Fibroblast of lung (primary cell): ENCODE measurements around the gene NANOS3. TPM values are rescaled to one million over a fixed set of nuclear protein-coding genes. Genes with fewer than 3 reads are reported as not detected.
A peak's percentile ranks its signal among the peaks of the same experiment; 100 is the strongest.

Experiments
- DNase-seq, 2 donors: peaks; one replicate each; pipeline versions ENCODE4 v3.0.0 to v3.0.0-alpha.2; 2010; ENCODE audit warnings: low read depth in 2 of 2
- H2AFZ ChIP-seq: 2 replicates; pipeline ENCODE4 v1.5.1; 2012; ENCODE audit warnings: low read length, control low read depth, inconsistent platforms
- H3K27ac ChIP-seq: 2 replicates; pipeline ENCODE4 v1.5.1; 2011; ENCODE audit warnings: low read length, control low read depth; ENCODE audit not compliant: insufficient read depth
- H3K27me3 ChIP-seq: 2 replicates; pipeline ENCODE4 v1.5.1; 2011; ENCODE audit warnings: mild to moderate bottlenecking, low read length; ENCODE audit not compliant: control insufficient read depth, insufficient read depth
- H3K36me3 ChIP-seq: 2 replicates; pipeline ENCODE4 v1.5.1; 2011; ENCODE audit warnings: low read length; ENCODE audit not compliant: control insufficient read depth, insufficient read depth
- H3K4me1 ChIP-seq: 2 replicates; pipeline ENCODE4 v1.5.1; 2011; ENCODE audit warnings: low read length; ENCODE audit not compliant: control insufficient read depth, insufficient read depth; ENCODE audit errors: extremely low read depth
- H3K4me2 ChIP-seq: 2 replicates; pipeline ENCODE4 v1.5.1; 2011; ENCODE audit warnings: low read length, control low read depth; ENCODE audit not compliant: insufficient read depth; ENCODE audit errors: extremely low read depth
- H3K4me3 ChIP-seq, 4 experiments: fragments of 200-600 bp in 1 of 4; sonication (generic) in 1 of 4; replicated peaks in 1 of 4; 2 replicates each; pipeline ENCODE4 v1.5.1; 2011 to 2016; ENCODE audit warnings: low read length in 4 of 4, low read depth in 3 of 4, mild to moderate bottlenecking in 3 of 4, control low read depth in 2 of 4, inconsistent platforms in 1 of 4, mixed read lengths in 1 of 4; ENCODE audit not compliant: insufficient read depth in 1 of 4; ENCODE audit errors: control extremely low read depth in 1 of 4
- H3K79me2 ChIP-seq: 2 replicates; pipeline ENCODE4 v1.5.1; 2012; ENCODE audit warnings: mild to moderate bottlenecking, low read length, inconsistent platforms; ENCODE audit not compliant: control insufficient read depth, insufficient read depth
- H3K9ac ChIP-seq: 2 replicates; pipeline ENCODE4 v1.5.1; 2011; ENCODE audit warnings: mild to moderate bottlenecking, low read length, control low read depth; ENCODE audit not compliant: insufficient read depth
- H3K9me3 ChIP-seq: 2 replicates; pipeline ENCODE4 v1.5.1; 2012; ENCODE audit warnings: low read depth, low read length; ENCODE audit not compliant: control insufficient read depth, insufficient read depth
- H4K20me1 ChIP-seq: 2 replicates; pipeline ENCODE4 v1.5.1; 2011; ENCODE audit warnings: low read length; ENCODE audit not compliant: control insufficient read depth, insufficient read depth; ENCODE audit errors: extremely low read depth
- CTCF ChIP-seq, 2 donors: IDR thresholded peaks in 1 of 2; conservative IDR thresholded peaks in 1 of 2; 1 replicate in 1 of 2; 2 replicates in 1 of 2; pipeline ENCODE4 v1.5.1; 2011 to 2012; ENCODE audit warnings: low read length in 2 of 2, control low read depth in 1 of 2, inconsistent platforms in 1 of 2, low read depth in 1 of 2, mild to moderate bottlenecking in 1 of 2
- EZH2 ChIP-seq: IDR thresholded peaks from 2 replicates; pipeline ENCODE4 v1.5.1; 2012; ENCODE audit warnings: low read length, control low read depth, mild to moderate bottlenecking; ENCODE audit errors: missing control alignments
- polyA plus RNA-seq, 2 donors: library from polyadenylated mRNA; depleted of rRNA in 1 of 2; stranded (reverse) in 1 of 2; unstranded in 1 of 2; fragments of >200 nt; gene quantifications; 2 replicates each; pipeline ENCODE4 v1.2.1, GENCODE V29; 2011 to 2012; ENCODE audit warnings: missing spikeins in 1 of 2
- total RNA-seq: library from RNA; depleted of rRNA; stranded (reverse); fragments of >200 nt; gene quantifications from 2 replicates; pipeline ENCODE4 v1.2.1, GENCODE V29; 2014

The NANOS3 gene
- total and polyA plus RNA-seq, 2 donors (not counting 1 experiment from before 2014, with no cell fraction given) = not detected

GRCh38 chr19:13872695-13873389 lies 4.1 kb upstream of the NANOS3 start:
- peak overlapping the region in 2 of 4 experiments; percentile 38 to 45 for H3K4me3 ChIP-seq
- H3K79me2 ChIP-seq = no peaks in the 10 kb centered on the region
- no peaks in the 10 kb centered on the region for H3K4me1 ChIP-seq
- H3K36me3 ChIP-seq = no peaks in the 10 kb centered on the region
- no peak overlapping the region for H3K9ac ChIP-seq
- no peak overlapping the region for H3K27ac ChIP-seq
- TF ChIP-seq CTCF (conservative IDR thresholded peaks at IDR 0.05 in 1 of 2, IDR thresholded peaks at IDR 0.05 in 1 of 2; ENCODE audit: low read depth in 1 of 2, low read length in 2 of 2) = peak in 1 of 2 donors; percentile 18
- no peak for TF ChIP-seq EZH2
- no peaks in the 10 kb centered on the region for H3K27me3 ChIP-seq
- no peaks in the 10 kb centered on the region for H3K9me3 ChIP-seq
- H2AFZ ChIP-seq = no peak overlapping the region
- peak overlapping the region; percentile 35 for H3K4me2 ChIP-seq
- DNase-seq = no peak
- no peaks in the 10 kb centered on the region for H4K20me1 ChIP-seq

- no peaks in the 10 kb centered on the region for H4K20me1 ChIP-seq
- no peaks in the 10 kb centered on the region for H3K79me2 ChIP-seq
These were observed 3.0 kb upstream of the NANOS3 start for GRCh38 chr19:13873834-13874515.

More at GRCh38 chr19:13873834-13874515, 3.0 kb upstream of the NANOS3 start:
- no peaks in the 10 kb centered on the region for H3K36me3 ChIP-seq
- no peaks in the 10 kb centered on the region for H3K9me3 ChIP-seq
- no peak for DNase-seq
- H3K27me3 ChIP-seq = no peaks in the 10 kb centered on the region
- TF ChIP-seq CTCF (conservative IDR thresholded peaks at IDR 0.05 in 1 of 2, IDR thresholded peaks at IDR 0.05 in 1 of 2; ENCODE audit: low read depth in 1 of 2, low read length in 2 of 2) (no peak), EZH2 (no peak)
- H3K9ac ChIP-seq = no peak overlapping the region
- H3K4me3 ChIP-seq = no peak overlapping the region
- H3K27ac ChIP-seq = no peak overlapping the region
- no peak overlapping the region for H3K4me2 ChIP-seq
- H3K4me1 ChIP-seq = no peaks in the 10 kb centered on the region
- H2AFZ ChIP-seq = no peak overlapping the region
